Gastroesophageal sphincter (tissue), 4 donors: ENCODE data around the gene SOWAHC. TPM values are rescaled to one million over a fixed set of nuclear protein-coding genes. Genes with fewer than 3 reads are reported as not detected.

ENCODE experiments used
- ATAC-seq: fragments of 150-250 bp; one replicate; pipeline ENCODE4 v1.9.1; 2016; ENCODE audit warnings: mild to moderate bottlenecking, moderate library complexity
- H3K27ac ChIP-seq, 4 donors: fragments of 200-600 bp; sonication (generic) in 3 of 4; 1 replicate in 3 of 4; 2 replicates in 1 of 4; pipeline ENCODE4 v1.5.1; 2016 to 2019
- H3K27me3 ChIP-seq: fragments of 200-600 bp; sonication (generic); one replicate; pipeline ENCODE4 v1.5.1; 2019
- H3K36me3 ChIP-seq, 2 donors: fragments of 200-600 bp; sonication (generic); one replicate each; pipeline ENCODE4 v1.5.1; 2019; ENCODE audit warnings: control low read depth in 1 of 2
- H3K4me1 ChIP-seq, 3 donors: fragments of 200-600 bp; sonication (generic); 1 replicate in 2 of 3; 2 replicates in 1 of 3; pipeline ENCODE4 v1.5.1; 2016 to 2019; ENCODE audit warnings: control low read depth in 2 of 3
- H3K4me3 ChIP-seq, 2 donors: fragments of 200-600 bp; sonication (generic); one replicate each; pipeline ENCODE4 v1.5.1; 2019; ENCODE audit warnings: mild to moderate bottlenecking in 1 of 2, moderate library complexity in 1 of 2
- H3K9me3 ChIP-seq, 3 donors: fragments of 200-600 bp; sonication (generic); one replicate each; pipeline ENCODE4 v1.5.1; 2017 to 2019; ENCODE audit warnings: control low read depth in 2 of 3
- EP300 ChIP-seq: sonication (generic); formaldehyde crosslinking; IDR thresholded peaks from one replicate; pipeline ENCODE4 v1.6.1; 2017; ENCODE audit warnings: antibody characterized with exemption, mild to moderate bottlenecking
- POLR2A ChIP-seq, 2 donors: fragments of 450-650 bp; IDR thresholded peaks; one replicate each; pipeline ENCODE4 v1.6.1; 2017; ENCODE audit warnings: antibody characterized with exemption in 2 of 2, mild to moderate bottlenecking in 2 of 2, moderate library complexity in 1 of 2
- POLR2AphosphoS5 ChIP-seq: sonication (generic); formaldehyde crosslinking; IDR thresholded peaks from one replicate; pipeline ENCODE4 v1.6.1; 2017; ENCODE audit warnings: antibody characterized with exemption
- WGBS, 2 donors: methylation state at CpG; one replicate each; pipeline ENCODE4 v1.1.5; 2018; ENCODE audit warnings: low coverage in 1 of 2; 5-methylcytosine and 5-hydroxymethylcytosine counted together
- total RNA-seq, 4 donors: library from RNA; depleted of rRNA; stranded (reverse); fragments of >200 nt; gene quantifications; one replicate each; pipeline ENCODE4 v1.1.0, GENCODE V29; 2016
- TF ChIP-seq, protein P1 (sequence below), 4 experiments: fragments of 200-600 bp in 2 of 4; fragments of 450-650 bp in 2 of 4; sonication (generic) in 1 of 4; IDR thresholded peaks; one replicate each; pipeline ENCODE4 v1.5.1; 2017 to 2019; ENCODE audit warnings: antibody characterized with exemption in 4 of 4, mild to moderate bottlenecking in 2 of 4, moderate library complexity in 2 of 4

SOWAHC gene
- total RNA-seq, 4 donors from 2014 or later = 16.8 to 36.0 (median 28.6) TPM

DNA sequence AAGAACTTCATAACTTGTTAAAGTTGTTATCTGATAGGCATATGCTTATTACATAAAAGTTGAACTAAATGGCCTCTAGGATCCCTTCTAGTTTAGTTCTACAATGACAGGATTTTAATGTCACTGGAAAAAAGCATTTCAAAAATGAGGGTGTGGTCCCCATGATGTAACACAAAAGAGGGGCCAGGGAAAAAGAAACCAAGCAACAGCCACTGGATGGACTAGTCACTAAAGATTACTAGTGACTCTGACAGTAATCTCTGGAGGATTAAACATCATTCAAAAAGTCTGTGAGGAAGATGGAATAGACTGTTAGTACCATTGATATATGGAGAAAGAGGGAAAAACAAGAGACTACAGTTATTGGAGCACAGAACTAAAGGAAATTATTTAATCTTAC is 23.0 kb upstream of the SOWAHC start:
- Histone ChIP-seq H3K4me3 (no peak overlapping the region), H3K27ac (no peak overlapping the region), H3K36me3 (peaks cover 0 to 28% of the 10 kb centered on the region in 2 donors), H3K27me3 (no peaks in the 10 kb centered on the region), H3K4me1 (peaks cover 0 to 28% (median 3%) of the 10 kb centered on the region in 3 donors), H3K9me3 (no peaks in the 10 kb centered on the region)
- TF ChIP-seq EP300 (no peak), POLR2A (IDR thresholded peaks at IDR 0.05) (no peak), POLR2AphosphoS5 (no peak)
- TF ChIP-seq, protein P1, sequence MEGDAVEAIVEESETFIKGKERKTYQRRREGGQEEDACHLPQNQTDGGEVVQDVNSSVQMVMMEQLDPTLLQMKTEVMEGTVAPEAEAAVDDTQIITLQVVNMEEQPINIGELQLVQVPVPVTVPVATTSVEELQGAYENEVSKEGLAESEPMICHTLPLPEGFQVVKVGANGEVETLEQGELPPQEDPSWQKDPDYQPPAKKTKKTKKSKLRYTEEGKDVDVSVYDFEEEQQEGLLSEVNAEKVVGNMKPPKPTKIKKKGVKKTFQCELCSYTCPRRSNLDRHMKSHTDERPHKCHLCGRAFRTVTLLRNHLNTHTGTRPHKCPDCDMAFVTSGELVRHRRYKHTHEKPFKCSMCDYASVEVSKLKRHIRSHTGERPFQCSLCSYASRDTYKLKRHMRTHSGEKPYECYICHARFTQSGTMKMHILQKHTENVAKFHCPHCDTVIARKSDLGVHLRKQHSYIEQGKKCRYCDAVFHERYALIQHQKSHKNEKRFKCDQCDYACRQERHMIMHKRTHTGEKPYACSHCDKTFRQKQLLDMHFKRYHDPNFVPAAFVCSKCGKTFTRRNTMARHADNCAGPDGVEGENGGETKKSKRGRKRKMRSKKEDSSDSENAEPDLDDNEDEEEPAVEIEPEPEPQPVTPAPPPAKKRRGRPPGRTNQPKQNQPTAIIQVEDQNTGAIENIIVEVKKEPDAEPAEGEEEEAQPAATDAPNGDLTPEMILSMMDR (IDR thresholded peaks at IDR 0.05) = no peak
- no peak for ATAC-seq

DNA sequence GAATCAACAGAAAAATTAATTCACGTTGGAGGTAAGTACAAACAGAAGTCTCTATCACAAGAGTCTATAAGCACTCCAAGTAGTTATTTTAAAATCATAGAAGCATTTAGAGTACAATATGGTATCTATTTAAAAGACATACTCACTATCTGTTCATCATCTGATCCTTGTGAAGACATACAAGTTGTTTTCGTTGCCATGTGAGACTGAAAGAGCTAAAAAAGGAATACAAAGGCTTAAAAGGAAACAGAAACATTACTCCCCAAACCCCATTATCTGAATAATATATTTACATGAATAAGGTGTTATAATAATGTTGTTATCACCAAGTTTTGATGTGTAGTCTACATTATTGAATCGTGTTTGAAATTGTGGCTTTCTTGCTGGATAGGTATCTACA is 21.3 kb upstream of the SOWAHC start:
- no peak for ATAC-seq
- no peak for TF ChIP-seq POLR2AphosphoS5
- Histone ChIP-seq H3K4me1 (peaks cover 0 to 45% (median 3%) of the 10 kb centered on the region in 3 donors), H3K36me3 (peaks cover 0 to 28% of the 10 kb centered on the region in 2 donors), H3K4me3 (no peak overlapping the region), H3K9me3 (no peaks in the 10 kb centered on the region), H3K27ac (no peak overlapping the region), H3K27me3 (no peaks in the 10 kb centered on the region)
- WGBS, 2 donors = 82 to 84% methylated on average over 3 of the region's 3 CpGs

DNA sequence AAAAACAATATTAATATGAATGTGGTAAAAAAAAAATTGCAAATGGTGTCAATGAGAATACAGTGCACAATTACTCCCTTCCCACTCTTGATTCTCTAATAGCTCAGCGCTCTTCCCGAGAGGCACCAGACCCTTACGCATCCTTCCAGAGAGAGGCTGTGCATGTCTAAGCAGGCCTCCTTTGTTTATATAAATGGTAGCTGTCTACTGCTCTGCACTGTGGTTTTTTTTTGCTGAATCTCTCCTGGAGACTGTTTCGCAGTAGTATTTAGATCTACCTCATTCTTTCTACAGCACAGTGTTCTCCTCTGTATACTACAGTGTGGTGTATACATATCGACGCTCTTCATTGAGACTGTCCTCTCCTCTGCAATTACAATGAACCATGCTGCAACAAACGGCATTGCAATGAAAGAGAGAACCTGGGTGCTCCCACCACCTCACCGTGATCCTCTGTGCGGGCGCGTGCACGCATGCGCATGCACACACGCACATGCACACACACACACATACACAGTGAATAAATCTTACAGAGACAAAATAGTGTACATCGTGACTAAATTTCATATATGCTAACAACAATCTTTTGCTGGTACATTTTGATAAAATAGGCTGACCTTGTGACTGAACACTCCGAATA is 19.8 kb upstream of the SOWAHC start:
- H3K36me3 ChIP-seq = peaks cover 0 to 23% of the 10 kb centered on the region in 2 donors
- WGBS, 2 donors = 74 to 87% methylated on average over 14 to 16 of the region's 16 CpGs
- no peaks in the 10 kb centered on the region for H3K27me3 ChIP-seq
- no peak for ATAC-seq
- no peak overlapping the region for H3K4me3 ChIP-seq
- H3K4me1 ChIP-seq = peaks cover 0 to 52% (median 3%) of the 10 kb centered on the region in 3 donors
- H3K27ac ChIP-seq = no peak overlapping the region
- TF ChIP-seq EP300 (no peak), POLR2A (IDR thresholded peaks at IDR 0.05) (no peak), POLR2AphosphoS5 (no peak)
- TF ChIP-seq, protein P1 (IDR thresholded peaks at IDR 0.05) = no peak
- H3K9me3 ChIP-seq = no peaks in the 10 kb centered on the region

DNA sequence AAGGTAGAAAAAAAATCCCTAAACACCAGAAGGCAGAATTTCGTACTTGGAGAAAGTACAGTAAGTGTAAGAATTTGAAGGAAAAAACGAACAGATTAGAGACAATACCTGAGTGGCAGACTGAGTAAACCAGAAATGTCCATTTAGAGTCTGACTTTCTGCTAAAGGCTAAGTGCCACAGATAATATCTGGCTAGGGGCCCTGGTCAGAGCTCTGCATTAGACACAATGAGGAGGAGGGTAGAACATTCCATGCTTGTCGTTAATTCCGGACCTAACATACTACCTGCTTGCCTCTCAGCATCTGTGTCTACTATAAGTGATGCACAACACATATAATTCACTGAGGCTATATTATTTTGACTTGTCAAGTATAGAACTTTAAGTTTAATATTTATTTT is 18.5 kb upstream of the SOWAHC start:
- Histone ChIP-seq H3K9me3 (no peaks in the 10 kb centered on the region), H3K4me3 (no peak overlapping the region), H3K4me1 (peaks cover 0 to 64% (median 3%) of the 10 kb centered on the region in 3 donors), H3K27ac (no peak overlapping the region), H3K27me3 (no peaks in the 10 kb centered on the region), H3K36me3 (peaks cover 0 to 21% of the 10 kb centered on the region in 2 donors)
- TF ChIP-seq POLR2A (IDR thresholded peaks at IDR 0.05) (no peak), POLR2AphosphoS5 (no peak), EP300 (no peak)
- TF ChIP-seq, protein P1 (IDR thresholded peaks at IDR 0.05) = no peak
- no peak for ATAC-seq
- WGBS, 2 donors = 66 to 90% methylated on average over 2 to 4 of the region's 4 CpGs

DNA sequence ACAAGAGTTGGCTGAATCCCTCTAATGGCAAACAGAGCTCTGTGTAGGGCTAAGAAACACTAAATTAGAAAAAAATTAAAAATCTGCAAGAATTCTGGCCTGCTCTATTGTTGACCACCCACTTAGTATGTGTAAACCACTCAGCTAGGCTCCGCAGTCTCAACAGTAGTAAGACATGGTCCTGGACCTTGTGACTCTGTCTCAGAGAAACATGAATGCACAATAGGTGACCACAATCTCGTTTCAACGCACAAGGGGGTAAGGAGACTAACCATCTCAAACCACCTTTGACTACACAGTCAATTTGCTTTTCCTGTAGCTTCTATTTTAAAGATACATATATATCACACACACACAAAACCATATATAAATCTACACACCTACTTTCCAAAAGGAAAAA is 16.9 kb upstream of the SOWAHC start:
- ATAC-seq = no peak
- WGBS, 2 donors = 83 to 89% methylated on average over 3 of the region's 3 CpGs
- H3K9me3 ChIP-seq = no peaks in the 10 kb centered on the region
- no peak for TF ChIP-seq POLR2AphosphoS5
- TF ChIP-seq, protein P1 (IDR thresholded peaks at IDR 0.05) = no peak
- TF ChIP-seq POLR2A (IDR thresholded peaks at IDR 0.05) = no peak
- no peak for TF ChIP-seq EP300
- H3K27ac ChIP-seq = no peak overlapping the region
- H3K4me1 ChIP-seq = peaks cover 0 to 78% (median 0%) of the 10 kb centered on the region in 3 donors
- peaks cover 0 to 6% of the 10 kb centered on the region in 2 donors for H3K36me3 ChIP-seq
- H3K27me3 ChIP-seq = no peaks in the 10 kb centered on the region
- H3K4me3 ChIP-seq = no peak overlapping the region
